Fibroblast of lung (primary cell): Measurements from ENCODE around the gene TSSK6.

Experiments used
- EZH2 ChIP-seq: IDR thresholded peaks from 2 replicates; pipeline ENCODE4 v1.5.1; 2012; ENCODE audit warnings: low read length, control low read depth, mild to moderate bottlenecking; ENCODE audit errors: missing control alignments
- TF ChIP-seq, protein P1 (sequence below), 2 donors: IDR thresholded peaks in 1 of 2; conservative IDR thresholded peaks in 1 of 2; 1 replicate in 1 of 2; 2 replicates in 1 of 2; pipeline ENCODE4 v1.5.1; 2011 to 2012; ENCODE audit warnings: low read length in 2 of 2, control low read depth in 1 of 2, inconsistent platforms in 1 of 2, low read depth in 1 of 2, mild to moderate bottlenecking in 1 of 2

DNA sequence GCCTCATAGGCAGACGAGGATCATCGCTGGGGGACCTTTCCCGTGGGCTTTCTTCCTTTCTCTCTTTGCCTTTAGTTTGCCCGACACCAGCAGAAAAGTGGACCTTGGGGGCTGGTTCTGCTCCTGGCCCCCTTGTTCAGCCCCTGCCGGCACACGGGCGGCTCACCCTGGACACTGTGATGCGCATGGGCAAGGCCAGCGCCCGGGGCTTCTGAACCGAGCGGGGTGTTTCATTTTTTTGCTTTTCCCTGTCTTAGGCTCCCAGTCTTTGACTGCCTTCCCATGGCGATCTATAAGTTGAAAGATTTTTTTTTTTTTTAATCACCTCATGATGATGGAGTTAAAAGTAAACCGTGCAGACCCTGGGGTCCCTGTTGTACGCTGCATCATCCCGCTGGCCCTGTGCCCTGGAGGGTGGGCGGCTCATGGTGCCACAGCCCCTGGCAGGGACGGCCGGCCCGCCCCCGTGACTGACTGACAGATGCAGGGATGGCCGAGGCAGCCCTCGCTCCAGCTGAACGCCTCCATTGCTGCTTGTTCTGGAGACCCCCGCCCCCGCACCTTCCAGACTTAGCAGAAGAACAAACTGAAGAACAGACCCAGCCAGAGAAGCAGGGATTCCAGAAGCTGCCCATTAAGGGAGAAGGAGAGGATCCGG is 9.6 kb downstream of the TSSK6 start:
- TF ChIP-seq, protein P1, sequence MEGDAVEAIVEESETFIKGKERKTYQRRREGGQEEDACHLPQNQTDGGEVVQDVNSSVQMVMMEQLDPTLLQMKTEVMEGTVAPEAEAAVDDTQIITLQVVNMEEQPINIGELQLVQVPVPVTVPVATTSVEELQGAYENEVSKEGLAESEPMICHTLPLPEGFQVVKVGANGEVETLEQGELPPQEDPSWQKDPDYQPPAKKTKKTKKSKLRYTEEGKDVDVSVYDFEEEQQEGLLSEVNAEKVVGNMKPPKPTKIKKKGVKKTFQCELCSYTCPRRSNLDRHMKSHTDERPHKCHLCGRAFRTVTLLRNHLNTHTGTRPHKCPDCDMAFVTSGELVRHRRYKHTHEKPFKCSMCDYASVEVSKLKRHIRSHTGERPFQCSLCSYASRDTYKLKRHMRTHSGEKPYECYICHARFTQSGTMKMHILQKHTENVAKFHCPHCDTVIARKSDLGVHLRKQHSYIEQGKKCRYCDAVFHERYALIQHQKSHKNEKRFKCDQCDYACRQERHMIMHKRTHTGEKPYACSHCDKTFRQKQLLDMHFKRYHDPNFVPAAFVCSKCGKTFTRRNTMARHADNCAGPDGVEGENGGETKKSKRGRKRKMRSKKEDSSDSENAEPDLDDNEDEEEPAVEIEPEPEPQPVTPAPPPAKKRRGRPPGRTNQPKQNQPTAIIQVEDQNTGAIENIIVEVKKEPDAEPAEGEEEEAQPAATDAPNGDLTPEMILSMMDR (conservative IDR thresholded peaks at IDR 0.05 in 1 of 2, IDR thresholded peaks at IDR 0.05 in 1 of 2; ENCODE audit: low read depth in 1 of 2, low read length in 2 of 2): no peak
- TF ChIP-seq EZH2: no peak
